Body of pancreas (tissue), 4 donors: ENCODE measurements around the gene CRIP1. TPM values are rescaled to one million over a fixed set of nuclear protein-coding genes. Genes with fewer than 3 reads are reported as not detected.
A peak's percentile ranks its signal among the peaks of the same experiment; 100 is the strongest.

Experiments used
- ATAC-seq: fragments of 150-250 bp; one replicate; pipeline ENCODE4 v1.9.1; 2016
- DNase-seq, 4 donors: peaks; one replicate each; pipeline ENCODE4 v3.0.0-alpha.2; 2019
- H3K27ac ChIP-seq, 4 donors: fragments of 200-600 bp; sonication (generic); 1 replicate in 3 of 4; 2 replicates in 1 of 4; pipeline versions ENCODE4 v1.5.1 to v1.6.1; 2016 to 2019; ENCODE audit warnings: mild to moderate bottlenecking in 1 of 4, mixed read lengths in 1 of 4, moderate library complexity in 1 of 4
- H3K27me3 ChIP-seq, 2 donors: fragments of 200-600 bp; sonication (generic); one replicate each; pipeline ENCODE4 v1.6.0; 2016; ENCODE audit warnings: mild to moderate bottlenecking in 1 of 2
- H3K36me3 ChIP-seq, 2 donors: fragments of 200-600 bp; sonication (generic); replicated peaks in 1 of 2; 2 replicates each; pipeline ENCODE4 v1.5.1; 2016; ENCODE audit warnings: low read depth in 2 of 2; ENCODE audit not compliant: insufficient read depth in 1 of 2
- H3K4me1 ChIP-seq: fragments of 200-600 bp; sonication (generic); one replicate; pipeline ENCODE4 v1.6.0; 2016
- H3K4me3 ChIP-seq, 2 donors: fragments of 200-600 bp; sonication (generic); 1 replicate in 1 of 2; 2 replicates in 1 of 2; pipeline ENCODE4 v1.5.1; 2016 to 2019
- H3K9me3 ChIP-seq, 3 donors: fragments of 200-600 bp; sonication (generic); 1 replicate in 2 of 3; 2 replicates in 1 of 3; pipeline ENCODE4 v1.5.1; 2016
- CTCF ChIP-seq, 7 experiments: fragments of 450-650 bp in 4 of 7; fragments of 200-600 bp in 3 of 7; sonication (generic) in 3 of 7; IDR thresholded peaks; one replicate each; pipeline ENCODE4 v1.5.1; 2016 to 2019; ENCODE audit warnings: antibody characterized with exemption in 7 of 7
- POLR2A ChIP-seq, 3 donors: fragments of 450-650 bp; IDR thresholded peaks; one replicate each; pipeline ENCODE4 v1.6.1; 2016; ENCODE audit warnings: antibody characterized with exemption in 3 of 3, mild to moderate bottlenecking in 2 of 3
- WGBS, 2 donors: methylation state at CpG; one replicate each; pipeline ENCODE4 v1.1.5; 2017; 5-methylcytosine and 5-hydroxymethylcytosine counted together
- intact Hi-C: fragments of 100-400 bp; cut with DNase I; formaldehyde crosslinking; loops from one replicate; pipeline ENCODE4 v1.15.1; 2023
- total RNA-seq, 2 donors: library from RNA; depleted of rRNA; stranded (reverse); fragments of >200 nt; gene quantifications; one replicate each; pipeline ENCODE4 v1.1.0, GENCODE V29; 2016

Gene CRIP1
- total RNA-seq, 2 donors from 2014 or later, result 2.6 to 5.4 TPM

- intact Hi-C loops, result no loop called here
- no peak for TF ChIP-seq POLR2A (IDR thresholded peaks at IDR 0.05)
- no peak for TF ChIP-seq CTCF (IDR thresholded peaks at IDR 0.05)
- Histone ChIP-seq H3K36me3 (no peaks in the 10 kb centered on the region), H3K27me3 (no peaks in the 10 kb centered on the region), H3K4me3 (no peak overlapping the region), H3K27ac (peak overlapping the region in 3 of 4 donors; percentile 73 to 81 (median 80)), H3K9me3 (no peaks in the 10 kb centered on the region), H3K4me1 (peaks cover 59% of the 10 kb centered on the region)
- DNase-seq (no peak), ATAC-seq (no peak)
- 67 to 76% methylated on average over 3 to 7 of the region's 8 CpGs for WGBS, 2 donors
These were observed 14.7 kb upstream of the CRIP1 start for GRCh38 chr14:105471823-105472485.

- 43 to 67% methylated on average over 3 to 12 of the region's 12 CpGs for WGBS, 2 donors
- intact Hi-C loops, result no loop called here
- Histone ChIP-seq H3K36me3 (no peaks in the 10 kb centered on the region), H3K4me1 (peaks cover 64% of the 10 kb centered on the region), H3K9me3 (no peaks in the 10 kb centered on the region), H3K27me3 (no peaks in the 10 kb centered on the region), H3K4me3 (no peak overlapping the region), H3K27ac (peak overlapping the region; percentile 16 to 81 (median 76))
- DNase-seq, result peak in 3 of 4 donors; percentile 60 to 74 (median 65)
- no peak for TF ChIP-seq POLR2A (IDR thresholded peaks at IDR 0.05)
- TF ChIP-seq CTCF (IDR thresholded peaks at IDR 0.05), result peak in 2 of 7 experiments; percentile 18 to 32
- ATAC-seq, result peak; percentile 8
These were observed 14.1 kb upstream of the CRIP1 start for GRCh38 chr14:105472486-105472991.

- 35% methylated on average over 7 of the region's 7 CpGs; no CpG with 5 or more reads in 1 of the 2 donors for WGBS, 2 donors
- ATAC-seq (no peak), DNase-seq (peak in 2 of 4 donors; percentile 40 to 54)
- peak overlapping the region; percentile 34 to 81 (median 76) for H3K27ac ChIP-seq
- no peak for TF ChIP-seq POLR2A (IDR thresholded peaks at IDR 0.05)
- no peak for TF ChIP-seq CTCF (IDR thresholded peaks at IDR 0.05)
- H3K27me3 ChIP-seq, result peaks cover 0 to 4% of the 10 kb centered on the region in 2 donors
- intact Hi-C loops, result no loop called here
- H3K4me3 ChIP-seq, result no peak overlapping the region
- no peaks in the 10 kb centered on the region for H3K9me3 ChIP-seq
- no peaks in the 10 kb centered on the region for H3K36me3 ChIP-seq
- peaks cover 67% of the 10 kb centered on the region for H3K4me1 ChIP-seq
These were observed 13.5 kb upstream of the CRIP1 start for GRCh38 chr14:105473033-105473676.

- 4% methylated on average over 53 of the region's 60 CpGs; no CpG with 5 or more reads in 1 of the 2 donors for WGBS, 2 donors
- Histone ChIP-seq H3K4me1 (peaks cover 65% of the 10 kb centered on the region), H3K27me3 (peaks cover 0 to 10% of the 10 kb centered on the region in 2 donors), H3K9me3 (no peaks in the 10 kb centered on the region), H3K27ac (peak overlapping the region; percentile 34 to 81 (median 76)), H3K36me3 (no peaks in the 10 kb centered on the region), H3K4me3 (peak overlapping the region; percentile 25 to 38)
- TF ChIP-seq POLR2A (IDR thresholded peaks at IDR 0.05), result peak in 2 of 3 donors; percentile 12 to 20
- no peak for TF ChIP-seq CTCF (IDR thresholded peaks at IDR 0.05)
- intact Hi-C loops, result no loop called here
- peak; percentile 88 to 92 (median 90) for DNase-seq
- peak; percentile 65 for ATAC-seq
These were observed 12.8 kb upstream of the CRIP1 start for GRCh38 chr14:105473677-105474482.
